Fibroblast of lung (primary cell): ENCODE measurements around the gene SVEP1.
"Not testable (repeated sequence)": the region's sequence is repeated elsewhere in the genome, so short reads cannot be mapped to it uniquely, and the experiment has no call there.

ENCODE experiments used
- EZH2 ChIP-seq: IDR thresholded peaks from 2 replicates; pipeline ENCODE4 v1.5.1; 2012; ENCODE audit warnings: low read length, control low read depth, mild to moderate bottlenecking; ENCODE audit errors: missing control alignments
- TF ChIP-seq, protein P1 (sequence below), 2 donors: IDR thresholded peaks in 1 of 2; conservative IDR thresholded peaks in 1 of 2; 1 replicate in 1 of 2; 2 replicates in 1 of 2; pipeline ENCODE4 v1.5.1; 2011 to 2012; ENCODE audit warnings: low read length in 2 of 2, control low read depth in 1 of 2, inconsistent platforms in 1 of 2, low read depth in 1 of 2, mild to moderate bottlenecking in 1 of 2

- TF ChIP-seq, protein P1, sequence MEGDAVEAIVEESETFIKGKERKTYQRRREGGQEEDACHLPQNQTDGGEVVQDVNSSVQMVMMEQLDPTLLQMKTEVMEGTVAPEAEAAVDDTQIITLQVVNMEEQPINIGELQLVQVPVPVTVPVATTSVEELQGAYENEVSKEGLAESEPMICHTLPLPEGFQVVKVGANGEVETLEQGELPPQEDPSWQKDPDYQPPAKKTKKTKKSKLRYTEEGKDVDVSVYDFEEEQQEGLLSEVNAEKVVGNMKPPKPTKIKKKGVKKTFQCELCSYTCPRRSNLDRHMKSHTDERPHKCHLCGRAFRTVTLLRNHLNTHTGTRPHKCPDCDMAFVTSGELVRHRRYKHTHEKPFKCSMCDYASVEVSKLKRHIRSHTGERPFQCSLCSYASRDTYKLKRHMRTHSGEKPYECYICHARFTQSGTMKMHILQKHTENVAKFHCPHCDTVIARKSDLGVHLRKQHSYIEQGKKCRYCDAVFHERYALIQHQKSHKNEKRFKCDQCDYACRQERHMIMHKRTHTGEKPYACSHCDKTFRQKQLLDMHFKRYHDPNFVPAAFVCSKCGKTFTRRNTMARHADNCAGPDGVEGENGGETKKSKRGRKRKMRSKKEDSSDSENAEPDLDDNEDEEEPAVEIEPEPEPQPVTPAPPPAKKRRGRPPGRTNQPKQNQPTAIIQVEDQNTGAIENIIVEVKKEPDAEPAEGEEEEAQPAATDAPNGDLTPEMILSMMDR (conservative IDR thresholded peaks at IDR 0.05 in 1 of 2, IDR thresholded peaks at IDR 0.05 in 1 of 2; ENCODE audit: low read depth in 1 of 2, low read length in 2 of 2), result not testable (repeated sequence)
- not testable (repeated sequence) for TF ChIP-seq EZH2
Observed at GRCh38 chr9:110358992-110359391, 220.5 kb downstream of the SVEP1 start.
